ENCODE data around the gene ERN2. TPM values are rescaled to one million over a fixed set of nuclear protein-coding genes. Genes with fewer than 3 reads are reported as not detected.

The ERN2 gene
- total and polyA plus RNA-seq, 11 donors, result 0.07 TPM; not detected in 10

GRCh38 chr16:23667355-23667659 is 45.7 kb downstream of the ERN2 start:
- TF ChIP-seq, protein P1, sequence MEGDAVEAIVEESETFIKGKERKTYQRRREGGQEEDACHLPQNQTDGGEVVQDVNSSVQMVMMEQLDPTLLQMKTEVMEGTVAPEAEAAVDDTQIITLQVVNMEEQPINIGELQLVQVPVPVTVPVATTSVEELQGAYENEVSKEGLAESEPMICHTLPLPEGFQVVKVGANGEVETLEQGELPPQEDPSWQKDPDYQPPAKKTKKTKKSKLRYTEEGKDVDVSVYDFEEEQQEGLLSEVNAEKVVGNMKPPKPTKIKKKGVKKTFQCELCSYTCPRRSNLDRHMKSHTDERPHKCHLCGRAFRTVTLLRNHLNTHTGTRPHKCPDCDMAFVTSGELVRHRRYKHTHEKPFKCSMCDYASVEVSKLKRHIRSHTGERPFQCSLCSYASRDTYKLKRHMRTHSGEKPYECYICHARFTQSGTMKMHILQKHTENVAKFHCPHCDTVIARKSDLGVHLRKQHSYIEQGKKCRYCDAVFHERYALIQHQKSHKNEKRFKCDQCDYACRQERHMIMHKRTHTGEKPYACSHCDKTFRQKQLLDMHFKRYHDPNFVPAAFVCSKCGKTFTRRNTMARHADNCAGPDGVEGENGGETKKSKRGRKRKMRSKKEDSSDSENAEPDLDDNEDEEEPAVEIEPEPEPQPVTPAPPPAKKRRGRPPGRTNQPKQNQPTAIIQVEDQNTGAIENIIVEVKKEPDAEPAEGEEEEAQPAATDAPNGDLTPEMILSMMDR (IDR thresholded peaks at IDR 0.05), result no peak
- TF ChIP-seq POLR2A (IDR thresholded peaks at IDR 0.05), result no peak
- H3K36me3 ChIP-seq, result peaks cover 3 to 100% (median 96%) of the 10 kb centered on the region in 9 donors
- ATAC-seq (no peak), DNase-seq (no peak)
- H3K27me3 ChIP-seq, result no peaks in the 10 kb centered on the region
- intact Hi-C loops (cut with DNase I), result no loop called here
- no peak overlapping the region for H3K27ac ChIP-seq
- no peaks in the 10 kb centered on the region for H3K9me3 ChIP-seq
- WGBS, 4 donors, result 90 to 92% (median 92%) methylated on average over 6 of the region's 6 CpGs
- H3K4me1 ChIP-seq, result no peaks in the 10 kb centered on the region
- H3K4me3 ChIP-seq, result no peak overlapping the region

GRCh38 chr16:23666571-23667354 is 46.3 kb downstream of the ERN2 start:
- H3K4me1 ChIP-seq, result no peaks in the 10 kb centered on the region
- WGBS, 4 donors, result 82 to 90% (median 86%) methylated on average over 7 of the region's 7 CpGs
- no peaks in the 10 kb centered on the region for H3K9me3 ChIP-seq
- intact Hi-C loops (cut with DNase I), result no loop called here
- H3K36me3 ChIP-seq, result peaks cover 3 to 100% (median 97%) of the 10 kb centered on the region in 9 donors
- ATAC-seq (no peak), DNase-seq (no peak)
- TF ChIP-seq POLR2A (IDR thresholded peaks at IDR 0.05), result no peak
- TF ChIP-seq, protein P1 (IDR thresholded peaks at IDR 0.05), result no peak
- H3K27ac ChIP-seq, result no peak overlapping the region
- no peak overlapping the region for H3K4me3 ChIP-seq
- no peaks in the 10 kb centered on the region for H3K27me3 ChIP-seq

- H3K9me3 ChIP-seq, result no peaks in the 10 kb centered on the region
- intact Hi-C loops (cut with DNase I), result no loop called here
- H3K27me3 ChIP-seq, result no peaks in the 10 kb centered on the region
- H3K27ac ChIP-seq, result no peak overlapping the region
- H3K36me3 ChIP-seq, result peaks cover 3 to 100% (median 99%) of the 10 kb centered on the region in 9 donors
- no peak for TF ChIP-seq POLR2A (IDR thresholded peaks at IDR 0.05)
- TF ChIP-seq, protein P1 (IDR thresholded peaks at IDR 0.05), result no peak
- ATAC-seq (no peak), DNase-seq (no peak)
- 95 to 97% (median 97%) methylated on average over 2 of the region's 2 CpGs for WGBS, 4 donors
- no peaks in the 10 kb centered on the region for H3K4me1 ChIP-seq
- H3K4me3 ChIP-seq, result no peak overlapping the region
Observed at GRCh38 chr16:23663918-23664317, 49.1 kb downstream of the ERN2 start.

DNA sequence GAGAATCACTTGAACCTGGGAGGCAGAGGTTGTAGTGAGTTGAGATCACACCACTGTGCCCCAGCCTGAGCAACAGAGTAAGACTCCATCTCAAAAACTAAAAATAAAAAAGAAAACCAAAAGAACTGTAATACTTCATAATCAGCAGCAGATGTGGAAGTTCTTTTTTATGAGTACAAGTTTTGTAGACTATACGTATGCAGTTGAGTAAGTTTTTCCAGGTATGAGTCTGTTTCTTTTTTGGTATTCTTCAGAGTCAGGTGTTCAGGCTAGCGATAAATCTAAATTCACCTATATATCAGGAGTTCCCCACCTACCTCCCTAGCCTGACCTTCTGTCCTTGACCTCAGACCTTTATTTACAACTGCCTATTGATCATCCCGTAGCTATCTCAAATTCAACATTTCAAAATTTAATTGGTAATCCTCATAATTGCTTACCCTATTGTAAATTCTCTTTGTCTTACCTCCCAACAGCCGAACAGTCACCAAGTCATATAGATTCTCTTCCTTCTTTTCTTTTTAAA is 61.0 kb downstream of the ERN2 start:
- no peak for ATAC-seq

More for the DNA sequence above, 61.0 kb downstream of the ERN2 start:
- no peak overlapping the region for H3K4me3 ChIP-seq
- no peak for TF ChIP-seq POLR2A (IDR thresholded peaks at IDR 0.05)
- TF ChIP-seq, protein P1 (IDR thresholded peaks at IDR 0.05), result no peak
- intact Hi-C loops (cut with DNase I), result no loop called here
- DNase-seq, result no peak
- WGBS, 4 donors, result 96 to 98% (median 97%) methylated on average over 4 of the region's 4 CpGs
- no peak overlapping the region for H3K27ac ChIP-seq
- H3K27me3 ChIP-seq, result no peaks in the 10 kb centered on the region
- peaks cover 0 to 92% (median 53%) of the 10 kb centered on the region in 9 donors for H3K36me3 ChIP-seq
- no peaks in the 10 kb centered on the region for H3K9me3 ChIP-seq
- no peaks in the 10 kb centered on the region for H3K4me1 ChIP-seq

All from heart left ventricle (tissue), 16 donors.